H1 (cell line): ENCODE measurements around the gene LRRC3C. TPM values are rescaled to one million over a fixed set of nuclear protein-coding genes. Genes with fewer than 3 reads are reported as not detected.

Experiments
- CTCF ChIA-PET: fragments of 300-600 bp; sonication (Branson Sonifier 250); formaldehyde crosslinking; loops from one replicate; lab custom pipeline; 2021; ENCODE audit not compliant: partially characterized antibody; lab: Charles Lee
- POLR2A ChIA-PET: fragments of 300-600 bp; sonication (Branson Sonifier 250); formaldehyde crosslinking; loops from one replicate; lab custom pipeline; 2021; ENCODE audit warnings: inconsistent platforms; ENCODE audit not compliant: partially characterized antibody; lab: Charles Lee
- DNase-seq, 2 experiments: peaks; one replicate each; pipeline versions ENCODE4 v3.0.0 to v3.0.0-alpha.2; 2010 to 2022; ENCODE audit warnings: low spot score in 2 of 2, low read depth in 1 of 2, mixed read lengths in 1 of 2
- FAIRE-seq: peaks from 2 replicates; lab custom pipeline; 2011; peaks lifted over from hg19 to GRCh38; lab: Jason Lieb, UNC
- H2AFZ ChIP-seq: 2 replicates; pipeline ENCODE4 v1.8.1; 2012; ENCODE audit warnings: low read length, inconsistent platforms
- H2AK5ac ChIP-seq: 2 replicates; pipeline ENCODE4 v1.6.1; 2013; ENCODE audit warnings: low read depth, low read length
- H2BK120ac ChIP-seq: replicated peaks from 2 replicates; pipeline ENCODE3; 2013; ENCODE audit warnings: low read depth, low read length, inconsistent platforms
- H2BK12ac ChIP-seq: 2 replicates; pipeline ENCODE4 v1.6.1; 2013; ENCODE audit warnings: low read depth, low read length
- H2BK15ac ChIP-seq: 2 replicates; pipeline ENCODE4 v1.6.1; 2013; ENCODE audit warnings: low read length
- H2BK20ac ChIP-seq: 2 replicates; pipeline ENCODE4 v1.6.1; 2013; ENCODE audit warnings: low read length
- H2BK5ac ChIP-seq: 2 replicates; pipeline ENCODE4 v1.6.1; 2013; ENCODE audit warnings: low read depth, low read length
- H3K14ac ChIP-seq: 2 replicates; pipeline ENCODE4 v1.6.1; 2013; ENCODE audit warnings: inconsistent platforms; ENCODE audit not compliant: insufficient read length
- H3K18ac ChIP-seq: 2 replicates; pipeline ENCODE4 v1.6.1; 2013; ENCODE audit warnings: low read length; ENCODE audit errors: extremely low read depth
- H3K23ac ChIP-seq: 2 replicates; pipeline ENCODE4 v1.6.1; 2013; ENCODE audit warnings: inconsistent platforms; ENCODE audit not compliant: insufficient read length
- H3K23me2 ChIP-seq: 2 replicates; pipeline ENCODE4 v1.6.1; 2013; ENCODE audit warnings: low read depth, low read length
- H3K27ac ChIP-seq: 2 replicates; pipeline ENCODE4 v1.6.1; 2011; ENCODE audit warnings: low read depth, low read length, inconsistent platforms
- H3K27me3 ChIP-seq, 4 experiments: replicated peaks in 1 of 4; 1 replicate in 1 of 4; 2 replicates in 3 of 4; pipeline versions ENCODE4 v1.6.1 to v1.8.1; 2011 to 2013; ENCODE audit warnings: low read length in 3 of 4, mild to moderate bottlenecking in 3 of 4, inconsistent platforms in 2 of 4, mixed read lengths in 2 of 4, moderate library complexity in 1 of 4; ENCODE audit not compliant: control insufficient read depth in 3 of 4, insufficient read depth in 3 of 4; ENCODE audit errors: extremely low read depth in 1 of 4
- H3K36me3 ChIP-seq, 4 experiments: 2 replicates each; pipeline versions ENCODE4 v1.6.1 to v1.8.1; 2011 to 2013; ENCODE audit warnings: mild to moderate bottlenecking in 4 of 4, low read length in 3 of 4, moderate library complexity in 2 of 4, control low read depth in 1 of 4, inconsistent platforms in 1 of 4; ENCODE audit not compliant: insufficient read depth in 4 of 4, control insufficient read depth in 2 of 4
- H3K4ac ChIP-seq: replicated peaks from 2 replicates; pipeline ENCODE3; 2013; ENCODE audit warnings: low read length, low read depth, mixed read lengths, inconsistent platforms; ENCODE audit not compliant: insufficient read length
- H3K4me1 ChIP-seq, 4 experiments: replicated peaks in 1 of 4; 1 replicate in 1 of 4; 2 replicates in 3 of 4; pipeline versions ENCODE4 v1.6.1 to v1.8.1; 2011 to 2013; ENCODE audit warnings: low read length in 3 of 4, inconsistent platforms in 2 of 4, mixed read lengths in 1 of 4; ENCODE audit not compliant: insufficient read depth in 4 of 4, control insufficient read depth in 3 of 4
- H3K4me2 ChIP-seq, 2 experiments: 2 replicates each; pipeline versions ENCODE4 v1.6.1 to v1.8.1; 2011 to 2013; ENCODE audit warnings: low read depth in 2 of 2, low read length in 2 of 2, control low read depth in 1 of 2, inconsistent platforms in 1 of 2, mild to moderate bottlenecking in 1 of 2; ENCODE audit not compliant: insufficient read depth in 1 of 2
- H3K4me3 ChIP-seq, 4 experiments: fragments of 200-600, 300-600 bp in 1 of 4; sonication (generic), shearing (Covaris generic), sonication (Bioruptor Twin) in 1 of 4; 2 replicates each; pipeline versions ENCODE4 v1.5.1 to v1.8.1; 2011 to 2016; ENCODE audit warnings: low read length in 4 of 4, low read depth in 3 of 4, control low read depth in 2 of 4, inconsistent platforms in 2 of 4, mild to moderate bottlenecking in 2 of 4, mixed read lengths in 1 of 4, moderate library complexity in 1 of 4; ENCODE audit not compliant: insufficient read depth in 2 of 4; ENCODE audit errors: extremely low read depth in 1 of 4
- H3K56ac ChIP-seq: replicated peaks from 2 replicates; pipeline ENCODE3; 2013; ENCODE audit warnings: low read depth, mild to moderate bottlenecking, mixed read lengths, low read length, inconsistent platforms; ENCODE audit not compliant: insufficient read length
- H3K79me1 ChIP-seq: 2 replicates; pipeline ENCODE4 v1.6.1; 2013; ENCODE audit warnings: low read depth, low read length, control low read depth
- H3K79me2 ChIP-seq, 2 experiments: 2 replicates each; pipeline versions ENCODE4 v1.6.1 to v1.8.1; 2012 to 2013; ENCODE audit warnings: low read length in 2 of 2, mild to moderate bottlenecking in 2 of 2, inconsistent platforms in 1 of 2; ENCODE audit not compliant: insufficient read depth in 2 of 2, control insufficient read depth in 1 of 2
- H3K9ac ChIP-seq, 4 experiments: replicated peaks in 1 of 4; 1 replicate in 1 of 4; 2 replicates in 3 of 4; pipeline versions ENCODE4 v1.6.1 to v1.8.1; 2011 to 2013; ENCODE audit warnings: low read depth in 3 of 4, low read length in 3 of 4, control low read depth in 2 of 4, mild to moderate bottlenecking in 2 of 4, moderate library complexity in 2 of 4, inconsistent platforms in 1 of 4; ENCODE audit errors: extremely low read depth in 1 of 4
- H3K9me3 ChIP-seq, 2 experiments: 2 replicates each; pipeline versions ENCODE4 v1.6.1 to v1.8.1; 2012 to 2013; ENCODE audit warnings: mild to moderate bottlenecking in 2 of 2, moderate library complexity in 2 of 2, control low read depth in 1 of 2, inconsistent platforms in 1 of 2, low read depth in 1 of 2, low read length in 1 of 2, mixed read lengths in 1 of 2; ENCODE audit not compliant: insufficient read depth in 2 of 2
- H4K20me1 ChIP-seq, 2 experiments: replicated peaks in 1 of 2; 2 replicates each; pipeline versions ENCODE3 to v1.8.1; 2011 to 2013; ENCODE audit warnings: inconsistent platforms in 2 of 2, low read length in 2 of 2, mild to moderate bottlenecking in 1 of 2; ENCODE audit not compliant: insufficient read depth in 2 of 2, control insufficient read depth in 1 of 2
- H4K5ac ChIP-seq: 2 replicates; pipeline ENCODE4 v1.6.1; 2013; ENCODE audit warnings: low read length, low read depth, mixed read lengths, inconsistent platforms; ENCODE audit not compliant: insufficient read length
- H4K8ac ChIP-seq: 2 replicates; pipeline ENCODE4 v1.8.0; 2013; ENCODE audit warnings: mild to moderate bottlenecking, moderate library complexity, low read length, inconsistent platforms; ENCODE audit not compliant: insufficient read depth; ENCODE audit errors: extremely low read depth
- H4K91ac ChIP-seq: replicated peaks from 2 replicates; pipeline ENCODE3; 2013; ENCODE audit warnings: low read length, mixed read lengths, inconsistent platforms; ENCODE audit not compliant: insufficient read length
- CHD2 ChIP-seq: IDR thresholded peaks from 2 replicates; pipeline ENCODE4 v1.6.1; 2012; ENCODE audit warnings: low read length, improper control_type of control experiment
- POLR2AphosphoS5 ChIP-seq: IDR thresholded peaks from 2 replicates; pipeline ENCODE4 v1.6.1; 2011; ENCODE audit warnings: low read depth, low read length
- WGBS, 2 experiments: shearing (Covaris generic) in 1 of 2; methylation state at CpG; one replicate each; pipeline versions ENCODE4 v1.1.6 to v1.1.7; 2013 to 2015; ENCODE audit warnings: low lambda C conversion rate in 2 of 2, mixed read lengths in 2 of 2, inconsistent platforms in 1 of 2, low coverage in 1 of 2, missing lambda C conversion rate in 1 of 2; ENCODE audit not compliant: insufficient replicate concordance in 2 of 2, insufficient coverage in 1 of 2, insufficient read length in 1 of 2; ENCODE audit errors: extremely low coverage in 1 of 2, missing lambda C conversion rate in 1 of 2; 5-methylcytosine and 5-hydroxymethylcytosine counted together
- polyA plus RNA-seq, 7 experiments: library from polyadenylated mRNA; depleted of rRNA in 3 of 7; stranded (reverse) in 5 of 7; unstranded in 2 of 7; fragments of >200 nt in 5 of 7; fragments of 200-250 nt in 2 of 7; gene quantifications; 1 replicate in 5 of 7; 2 replicates in 1 of 7; 4 replicates in 1 of 7; pipeline versions ENCODE4 v1.2.1 to v1.2.3, GENCODE V29; 2011 to 2013; ENCODE audit warnings: missing spikeins in 2 of 7, mixed read lengths in 2 of 7
- total RNA-seq: library from RNA; stranded (reverse); fragmentation: NEBNext Ultra II Directional; extraction: Animal tissue kit (Norgen Biotek cat#: 25700); gene quantifications from 2 replicates; pipeline ENCODE4 v1.2.1, GENCODE V29; 2021

Gene LRRC3C
- total and polyA plus RNA-seq, 2 of the 8 experiments (the other 6 are each of a cell fraction or from before 2014, with no cell fraction given): not detected

DNA sequence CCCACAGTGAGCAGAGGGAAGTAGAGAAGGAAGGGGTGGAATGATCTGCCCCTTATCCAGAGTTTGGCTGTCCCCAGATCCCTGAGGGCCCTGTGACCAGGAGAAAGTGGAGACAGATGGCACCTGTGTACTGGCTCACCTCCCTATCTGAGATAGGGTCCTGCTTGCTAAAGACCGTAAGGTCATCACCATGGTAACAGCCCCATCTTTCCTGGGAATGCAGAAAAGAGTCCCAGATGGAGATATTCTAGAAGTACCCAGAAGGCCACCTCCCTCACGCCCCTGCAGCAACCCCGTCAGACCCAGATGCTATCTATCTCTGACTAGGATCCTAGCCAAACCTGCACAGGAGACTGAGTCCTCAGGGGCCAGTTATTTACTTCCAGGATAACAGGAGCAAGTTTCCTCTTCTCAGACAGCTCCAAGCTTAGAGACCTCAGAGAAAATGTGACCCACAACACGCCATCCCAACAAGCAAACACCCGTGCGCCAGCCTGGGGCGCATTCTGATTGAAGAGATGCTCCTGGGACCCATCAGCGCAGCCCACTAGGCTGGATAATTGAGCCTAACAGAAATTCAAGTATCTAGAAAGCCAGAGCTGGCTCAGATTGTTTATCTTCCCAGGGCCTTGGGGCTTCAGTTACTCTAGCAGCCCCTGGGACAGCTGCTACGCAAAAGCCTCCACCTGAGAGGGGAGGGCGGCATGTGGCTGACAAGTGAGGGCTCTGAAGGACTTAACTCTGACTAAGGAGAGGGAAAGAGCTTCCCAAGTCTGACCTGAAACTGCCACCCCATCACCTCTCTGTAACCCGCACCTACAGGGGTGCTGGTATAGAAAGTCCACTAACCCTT lies 2.0 kb upstream of the LRRC3C start:
- Histone ChIP-seq H3K9me3 (no peaks in the 10 kb centered on the region), H4K5ac (no peak overlapping the region), H3K18ac (no peak overlapping the region), H3K4me2 (peak overlapping the region; percentile 82 to 89; a peak in 3 of 4 replicates), H3K27me3 (no peaks in the 10 kb centered on the region), H2AK5ac (no peak overlapping the region), H3K4ac (no peak overlapping the region), H3K9ac (no peak overlapping the region; a peak in 1 of 7 replicates), H3K79me1 (peaks cover 13% of the 10 kb centered on the region), H3K56ac (no peak overlapping the region), H3K27ac (no peak overlapping the region; the same call in 1 of the 2 replicates), H2BK20ac (no peak overlapping the region), H3K79me2 (peaks cover 0 to 30% of the 10 kb centered on the region in 2 experiments; a peak in 2 of 4 replicates), H2BK120ac (no peak overlapping the region), H4K20me1 (peaks cover 18 to 19% of the 10 kb centered on the region in 2 experiments), H3K4me1 (peaks cover 9 to 26% (median 14%) of the 10 kb centered on the region in 4 experiments), H2BK15ac (no peak overlapping the region), H2BK12ac (no peak overlapping the region), H3K23ac (no peak overlapping the region), H4K91ac (no peak overlapping the region), H3K23me2 (peaks cover 8% of the 10 kb centered on the region; the same call in 1 of the 2 replicates), H3K4me3 (no peak overlapping the region), H2AFZ (no peak overlapping the region), H3K14ac (no peak overlapping the region), H4K8ac (no peak overlapping the region), H2BK5ac (no peak overlapping the region), H3K36me3 (peaks cover 11 to 22% (median 18%) of the 10 kb centered on the region in 4 experiments; a peak in 7 of 8 replicates)
- no peak for FAIRE-seq
- TF ChIP-seq CHD2 (no peak), POLR2AphosphoS5 (peak; percentile 34; the same call in 1 of the 2 replicates)
- POLR2A ChIA-PET: interaction anchor here (1.2 to 2.8 kb wide), 4 partner anchors 8 to 17 kb away, joined by 3 to 10 read pairs (median 6); no protein-coding TSS in a partner anchor
- CTCF ChIA-PET: interaction anchor here (1.3 to 1.5 kb wide), 2 partner anchors 10 to 29 kb away, joined by 3 to 6 read pairs; no protein-coding TSS in a partner anchor
- no peak for DNase-seq
- 91% methylated on average over 11 of the region's 11 CpGs; no CpG with 5 or more reads in 1 of the 2 experiments for WGBS, 2 experiments
